GM19395 (cell line): ENCODE results near the gene ZDHHC20.

Source experiments
- ATAC-seq: cut with Tn5 transposase; IDR thresholded peaks from one replicate; pipeline ENCODE4 v1.9.1; 2021; ENCODE audit warnings: mild to moderate bottlenecking, moderate library complexity; ENCODE audit not compliant: unreplicated experiment

The ZDHHC20 gene

DNA sequence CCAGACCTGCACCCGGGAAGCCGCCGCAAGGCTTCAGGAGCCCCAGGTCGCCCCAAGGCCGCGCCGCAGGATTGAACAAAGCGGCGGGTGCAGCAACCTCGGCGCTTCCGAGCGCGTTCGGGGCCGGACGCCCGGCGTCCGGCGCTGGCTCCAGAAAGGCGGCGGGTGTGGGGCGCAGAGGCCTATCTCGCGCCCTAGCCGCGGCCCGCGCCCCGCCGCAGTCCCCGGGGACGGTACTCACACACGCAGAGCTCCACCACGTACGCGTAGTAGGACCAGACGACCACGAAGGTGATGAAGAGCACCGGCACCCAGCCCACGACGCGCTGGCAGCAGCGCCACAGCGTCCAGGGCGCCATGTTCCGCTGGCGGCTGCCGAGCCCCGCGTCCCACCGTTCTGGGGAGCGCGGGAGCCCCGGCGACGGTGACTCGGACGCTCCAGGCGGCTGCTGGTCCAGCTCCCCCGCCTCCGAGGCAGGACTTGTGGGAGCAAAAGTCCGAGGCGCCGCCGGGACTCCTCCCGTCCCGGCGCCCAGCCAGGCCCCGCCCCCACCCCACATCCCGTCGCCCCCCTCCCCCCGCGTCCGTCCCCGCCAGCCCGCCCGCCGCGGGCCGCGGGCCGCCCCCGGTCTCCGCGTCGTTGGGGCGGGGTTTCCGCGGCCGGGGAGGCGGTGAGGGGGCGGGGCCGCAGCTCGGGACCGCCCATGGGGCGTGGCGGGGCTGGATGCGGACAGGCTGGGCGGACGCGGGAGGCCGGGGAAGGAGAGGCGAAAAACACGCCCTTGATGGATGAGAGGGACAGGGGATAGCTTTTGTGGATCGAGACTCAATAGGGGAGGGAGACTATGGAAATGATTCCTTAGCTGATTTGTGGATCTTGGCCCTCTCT lies at the start of gene ZDHHC20:
Gene ZDHHC20 (minus strand): TSS at position 491 of the 889 bp plus-strand sequence. CDS start 132 bp downstream, at position 359.
- peak; percentile 79 for ATAC-seq

- no peak for ATAC-seq
These were observed 45.3 kb upstream of the ZDHHC20 start for GRCh38 chr13:21504379-21504778.

- ATAC-seq: no peak
These were observed 42.6 kb upstream of the ZDHHC20 start for GRCh38 chr13:21501686-21502085.

DNA sequence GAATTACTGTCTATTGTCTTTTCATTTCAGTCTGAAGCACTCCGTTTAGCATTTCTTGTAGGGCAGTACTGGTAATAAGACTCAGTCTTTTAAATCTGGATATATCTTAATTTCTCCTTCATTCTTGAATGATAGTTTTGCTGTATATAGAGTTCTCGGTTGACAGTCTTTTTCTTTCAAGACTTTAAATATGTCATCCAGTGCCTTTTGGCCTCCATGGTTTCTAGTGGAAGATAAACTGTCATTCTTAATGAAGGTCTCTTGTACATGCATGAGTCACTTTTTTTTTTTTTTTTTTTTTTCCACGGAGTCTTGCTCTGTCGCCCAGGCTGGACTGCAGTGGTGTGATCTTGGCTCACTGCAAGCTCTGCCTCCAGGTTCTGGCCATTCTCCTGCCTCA lies 27.2 kb upstream of the ZDHHC20 start:
- ATAC-seq: no peak

DNA sequence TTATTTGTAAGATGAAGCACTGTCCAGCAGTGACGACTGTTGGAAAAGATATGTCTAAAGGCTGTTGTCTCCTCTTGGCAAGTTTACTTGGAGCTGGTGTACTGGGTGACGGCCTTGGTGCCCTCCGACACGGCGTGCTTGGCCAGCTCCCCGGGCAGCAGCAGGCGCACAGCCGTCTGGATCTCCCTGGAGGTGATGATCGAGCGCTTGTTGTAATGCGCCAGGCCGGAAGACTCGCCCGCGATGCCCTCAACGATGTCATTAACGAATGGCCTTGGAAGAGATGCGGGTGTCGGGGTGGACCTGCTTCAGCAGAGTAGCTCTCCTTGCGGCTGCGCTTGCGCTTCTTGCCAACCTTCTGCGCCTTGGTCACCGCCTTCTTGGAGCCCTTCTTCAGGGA lies 24.6 kb upstream of the ZDHHC20 start:
- ATAC-seq: no peak

DNA sequence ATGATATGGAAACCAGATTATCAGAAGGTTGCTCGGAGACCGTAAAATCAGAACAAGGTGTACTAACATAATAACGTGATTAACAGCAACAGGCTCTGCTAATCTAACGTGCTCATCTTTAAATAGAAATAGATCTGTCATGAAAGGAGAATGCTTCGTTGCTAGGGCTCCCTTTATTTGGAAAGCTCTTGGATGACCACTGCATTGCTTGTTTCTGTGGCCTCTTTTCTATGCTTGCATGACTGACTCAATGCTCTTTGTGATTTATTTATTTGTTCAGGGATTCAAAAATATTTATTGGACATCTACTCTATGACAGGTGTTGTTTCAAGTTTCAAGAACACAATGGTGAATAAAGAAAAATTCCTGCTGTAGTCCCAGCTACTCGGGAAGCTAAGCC lies 22.3 kb upstream of the ZDHHC20 start:
- no peak for ATAC-seq

DNA sequence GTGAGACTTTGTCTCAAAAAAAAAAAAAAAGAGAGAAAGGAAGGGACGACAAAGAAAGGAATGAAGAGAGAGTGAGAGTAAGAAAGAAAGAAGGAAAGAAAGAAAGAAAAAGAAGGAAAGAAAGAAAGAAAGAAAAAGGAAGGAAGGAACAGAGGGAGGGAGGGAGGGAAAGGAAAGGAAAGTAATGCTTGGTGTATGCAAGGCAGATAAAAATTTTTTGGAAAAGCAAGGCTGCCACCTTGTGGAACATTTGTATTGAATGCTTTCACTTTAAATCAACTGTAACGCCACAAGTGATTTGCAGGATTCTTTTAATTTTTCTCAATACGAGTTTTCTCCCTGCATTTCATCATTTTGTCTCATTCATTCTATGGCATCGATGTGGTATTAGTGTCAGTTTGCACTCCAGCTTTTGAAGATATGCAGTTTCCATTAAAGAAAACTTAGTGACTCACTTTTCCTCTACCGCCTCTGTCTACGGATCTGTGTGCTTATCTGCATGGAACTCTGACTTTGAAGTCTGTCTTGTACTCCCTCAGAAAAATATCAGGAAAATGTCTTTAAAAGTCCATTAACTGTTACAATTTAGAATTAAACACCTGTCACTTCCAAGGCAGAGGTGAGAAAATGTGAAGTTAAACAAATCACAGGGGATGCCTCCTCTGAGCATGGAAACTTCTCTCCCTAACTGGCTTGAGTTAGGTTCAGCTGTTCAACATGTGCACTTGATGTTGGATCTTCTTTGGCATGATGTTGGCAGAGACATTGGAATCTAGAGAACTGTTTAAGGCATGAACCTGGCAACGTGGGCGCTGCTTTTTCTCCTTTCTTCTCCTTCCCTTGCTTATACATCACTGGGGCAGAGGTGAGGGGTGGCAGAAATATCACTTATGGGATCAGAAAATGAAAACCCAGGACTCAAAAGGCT lies 20.0 kb upstream of the ZDHHC20 start:
- no peak for ATAC-seq

DNA sequence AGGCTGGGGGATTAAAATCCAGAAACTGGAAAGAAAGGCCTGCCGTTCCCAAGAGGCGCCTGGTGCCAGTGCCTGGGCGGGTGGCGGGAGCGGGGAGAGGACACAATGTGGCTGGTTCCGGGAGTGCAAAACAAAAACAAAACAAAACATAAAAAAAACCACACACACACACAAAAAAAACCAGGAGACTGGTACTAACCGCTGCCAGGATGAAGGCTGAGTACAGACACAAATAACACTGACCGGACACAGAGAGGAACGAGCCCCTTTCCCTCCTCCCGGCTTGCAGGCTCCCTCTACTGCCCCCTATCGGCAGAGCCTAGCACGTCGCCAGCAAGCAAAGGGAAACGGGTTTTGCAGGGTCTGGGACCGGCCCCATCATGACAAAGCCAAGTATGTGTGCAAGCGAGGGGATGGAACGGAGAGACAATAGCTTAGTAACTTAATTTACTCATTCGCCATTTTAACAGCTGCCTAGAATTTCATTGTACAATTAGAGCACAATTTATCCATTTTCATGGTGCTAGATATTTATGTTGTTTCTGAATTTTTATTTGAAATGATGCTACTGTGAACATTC lies 17.9 kb upstream of the ZDHHC20 start:
- ATAC-seq: peak; percentile 90

- ATAC-seq: no peak
These were observed 16.0 kb upstream of the ZDHHC20 start for GRCh38 chr13:21475115-21475514.

DNA sequence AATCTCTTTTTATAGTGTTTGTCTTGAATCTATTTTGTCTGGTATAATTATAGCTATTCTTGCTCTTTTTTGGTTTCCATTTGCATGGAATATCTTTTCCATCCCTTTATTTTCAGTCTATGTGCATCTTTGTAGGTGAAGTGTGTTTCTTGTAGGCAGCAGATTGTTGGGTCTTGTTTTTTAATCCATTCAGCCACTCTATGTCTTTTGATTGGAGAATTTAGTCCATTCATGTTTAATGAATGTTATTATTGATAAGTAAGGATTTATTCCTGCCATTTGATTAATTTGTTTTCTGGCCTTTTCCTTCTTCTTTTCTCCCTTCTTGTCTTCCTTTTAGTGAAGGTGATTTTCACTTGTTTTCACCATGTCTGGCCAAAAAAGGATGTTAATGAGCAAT lies 11.7 kb upstream of the ZDHHC20 start:
- ATAC-seq: no peak

DNA sequence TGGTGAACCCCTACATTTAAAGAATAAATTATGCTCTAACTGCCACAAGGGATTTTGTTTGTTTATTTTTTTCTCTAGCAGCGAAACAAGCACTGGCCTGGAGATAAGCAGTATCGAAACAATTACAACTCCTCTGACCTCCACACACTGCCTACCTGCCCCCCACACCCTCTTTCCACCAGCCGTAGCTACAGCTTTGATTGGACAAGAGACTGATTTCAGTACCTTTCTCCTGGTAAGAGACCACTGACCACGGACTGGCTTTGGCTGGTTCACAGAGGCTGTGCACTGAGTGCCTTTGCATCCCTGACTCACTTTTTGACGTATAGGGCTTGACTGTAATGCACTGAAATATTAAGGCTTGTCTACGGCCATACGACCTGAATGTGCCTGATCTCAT lies 7.4 kb upstream of the ZDHHC20 start:
- ATAC-seq: no peak

DNA sequence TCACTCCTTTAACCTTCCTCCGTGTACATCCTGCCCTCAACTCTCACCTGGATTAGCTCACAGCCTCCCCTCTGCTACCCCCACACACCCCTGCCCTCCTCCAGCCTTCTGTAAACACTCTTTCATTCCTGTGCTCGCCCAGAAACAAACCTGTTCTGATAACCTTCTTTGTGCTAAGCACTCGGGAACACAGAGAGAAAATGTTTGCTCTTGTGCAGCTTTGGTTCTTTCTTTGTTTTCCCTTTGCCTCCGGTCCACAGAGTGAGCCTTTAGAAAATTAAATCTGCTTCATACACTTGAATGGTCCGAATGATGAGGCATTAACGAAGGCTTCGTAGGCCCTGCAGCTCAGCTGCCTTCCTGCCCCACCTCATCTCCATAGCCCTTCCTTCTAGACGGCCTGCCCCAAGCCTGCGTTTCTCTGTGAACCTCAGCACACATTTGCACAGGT lies 6.6 kb upstream of the ZDHHC20 start:
- no peak for ATAC-seq

- ATAC-seq: no peak
These were observed 4.3 kb upstream of the ZDHHC20 start for GRCh38 chr13:21463424-21463823.

DNA sequence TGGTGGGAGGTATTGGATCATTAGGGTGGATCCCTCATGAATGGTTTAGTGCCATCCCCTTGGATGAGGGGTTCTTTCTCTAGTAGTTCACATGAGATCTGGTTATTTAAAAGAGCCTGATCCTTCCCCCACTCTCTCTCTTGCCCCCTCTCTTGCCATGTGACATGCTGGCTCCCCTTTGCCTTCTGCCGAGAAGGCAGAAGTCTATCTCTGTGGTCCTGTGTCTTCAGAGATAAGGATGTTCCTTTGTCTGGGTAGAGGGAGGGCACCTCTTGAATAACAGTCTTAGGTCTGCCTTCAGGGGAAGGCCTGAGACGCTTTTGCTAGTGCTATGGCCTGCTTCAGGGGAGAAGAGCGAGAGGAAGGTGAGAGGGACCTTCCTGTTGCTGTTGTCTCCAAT lies 2.0 kb upstream of the ZDHHC20 start:
- ATAC-seq: no peak

GRCh38 chr13:21458451-21458812 lies 671 bp downstream of the ZDHHC20 start:
- ATAC-seq: peak; percentile 47

DNA sequence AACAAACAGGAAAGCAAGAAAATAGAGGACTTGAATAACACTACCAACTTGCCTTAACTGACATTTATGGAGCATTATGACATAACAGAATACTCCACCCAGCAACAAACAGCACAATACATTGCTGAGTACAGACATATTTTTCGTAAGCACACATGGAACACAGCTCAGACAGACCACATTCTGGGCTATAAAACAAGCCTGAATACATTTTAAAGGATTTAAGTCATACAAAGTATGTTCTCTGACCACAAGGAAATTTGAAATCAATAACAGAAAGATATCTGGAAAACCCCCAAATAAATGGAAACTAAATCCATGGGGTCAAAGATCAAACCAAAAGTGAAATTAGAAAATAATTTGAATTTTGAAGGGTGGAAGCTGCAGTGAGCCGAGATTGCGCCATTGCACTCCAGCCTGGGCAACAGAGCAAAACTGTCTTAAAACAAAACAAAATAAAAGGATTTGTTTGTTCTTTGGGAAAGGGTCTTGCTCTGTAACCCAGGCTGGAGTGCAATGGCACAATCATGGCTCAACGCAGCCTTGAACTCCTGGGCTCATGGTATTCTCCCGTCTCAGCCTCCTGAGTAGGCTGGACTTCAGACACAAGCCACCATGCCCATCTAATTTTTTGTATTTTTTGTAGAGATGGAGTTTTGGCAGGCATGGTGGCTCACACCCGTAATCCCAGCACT lies 5.6 kb downstream of the ZDHHC20 start:
- ATAC-seq: no peak

DNA sequence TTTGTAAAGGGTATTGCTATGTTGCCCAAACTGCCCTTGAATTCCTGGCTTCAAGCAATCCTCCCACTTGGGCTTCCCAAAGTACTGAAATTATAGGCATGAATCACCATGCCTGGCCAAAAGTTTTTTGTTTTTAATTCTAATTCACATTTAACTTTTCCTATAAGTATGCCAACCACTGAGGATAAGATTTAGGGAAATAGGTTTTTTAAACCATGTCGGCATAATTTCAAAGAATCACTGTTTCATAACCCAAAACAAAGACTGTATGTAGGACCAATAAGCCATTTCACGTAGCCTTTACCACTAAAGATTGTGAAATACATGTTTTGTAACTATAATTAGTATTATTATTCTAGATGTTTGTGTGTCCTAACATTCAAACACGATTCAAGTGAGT lies 8.2 kb downstream of the ZDHHC20 start:
- ATAC-seq: no peak

DNA sequence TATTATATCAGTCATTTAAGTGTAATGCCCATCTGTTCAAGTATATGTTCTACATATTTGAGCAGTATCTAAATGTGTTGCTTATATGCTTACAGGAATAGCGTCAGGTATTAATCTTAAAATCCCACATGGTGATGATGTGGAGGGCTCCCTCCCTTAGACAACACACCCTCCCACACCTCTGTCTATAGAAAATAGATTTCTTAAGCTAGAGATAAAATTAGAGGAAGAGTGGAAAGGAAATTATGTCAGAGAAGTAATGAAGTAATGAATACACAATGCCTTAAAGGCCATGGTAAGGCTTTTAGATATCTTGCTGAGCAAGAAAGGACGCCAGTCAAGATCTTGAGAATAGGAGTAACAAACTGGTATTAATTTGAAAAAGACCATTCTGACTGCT lies 12.4 kb downstream of the ZDHHC20 start:
- ATAC-seq: no peak

- no peak for ATAC-seq
These were observed 13.3 kb downstream of the ZDHHC20 start for GRCh38 chr13:21445759-21446158.

- no peak for ATAC-seq
These were observed 15.9 kb downstream of the ZDHHC20 start for GRCh38 chr13:21443171-21443570.

DNA sequence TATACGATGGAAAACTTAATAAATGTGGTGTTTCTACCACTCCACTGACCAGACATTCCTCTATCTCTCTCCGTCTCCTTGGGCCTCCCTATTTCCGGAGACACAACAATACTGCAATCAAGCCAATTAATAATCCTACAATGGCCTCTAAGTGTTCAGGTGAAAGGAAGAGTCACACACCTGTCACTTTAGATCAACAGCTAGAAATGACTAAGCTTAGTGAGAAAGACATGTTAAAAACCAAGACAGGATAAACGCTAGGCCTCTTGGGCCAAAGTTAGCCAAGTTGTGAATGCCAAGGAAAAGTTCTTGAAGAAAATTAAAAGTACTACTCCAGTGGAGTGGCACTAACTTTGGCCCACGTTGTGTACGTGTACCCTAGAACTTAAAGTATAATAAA lies 22.5 kb downstream of the ZDHHC20 start:
- no peak for ATAC-seq
